CD4-positive, alpha-beta T cell treated with Interleukin-1 beta for 1 hour (primary cell): ENCODE data around the gene APBA3.
A peak's percentile ranks its signal among the peaks of the same experiment; 100 is the strongest.

ENCODE experiments used
- DNase-seq, 2 donors: peaks; one replicate each; pipeline ENCODE4 v3.0.0-alpha.2; 2020 to 2022

The APBA3 gene

GRCh38 chr19:3746371-3747056 is 15.0 kb downstream of the APBA3 start:
- DNase-seq = no peak

GRCh38 chr19:3745363-3746045 is 16.0 kb downstream of the APBA3 start:
- DNase-seq = no peak

GRCh38 chr19:3743486-3743885 is 18.0 kb downstream of the APBA3 start:
- no peak for DNase-seq

- DNase-seq = no peak
Measured at GRCh38 chr19:3740431-3740830, 21.1 kb downstream of the APBA3 start.

- DNase-seq = no peak
Measured at GRCh38 chr19:3738477-3739220, 22.8 kb downstream of the APBA3 start.

GRCh38 chr19:3737487-3738205 is 23.8 kb downstream of the APBA3 start:
- no peak for DNase-seq

- DNase-seq = no peak
Measured at GRCh38 chr19:3736106-3736724, 25.3 kb downstream of the APBA3 start.

GRCh38 chr19:3734310-3734600 is 27.2 kb downstream of the APBA3 start:
- DNase-seq = no peak

- no peak for DNase-seq
Measured at GRCh38 chr19:3733549-3734309, 27.8 kb downstream of the APBA3 start.

- DNase-seq = no peak
Measured at GRCh38 chr19:3732108-3732507, 29.4 kb downstream of the APBA3 start.

- no peak for DNase-seq
Measured at GRCh38 chr19:3730457-3730958, 31.0 kb downstream of the APBA3 start.

- no peak for DNase-seq
Measured at GRCh38 chr19:3725640-3726310, 35.7 kb downstream of the APBA3 start.

GRCh38 chr19:3725121-3725520 is 36.4 kb downstream of the APBA3 start:
- no peak for DNase-seq

GRCh38 chr19:3723883-3724282 is 37.6 kb downstream of the APBA3 start:
- no peak for DNase-seq

- no peak for DNase-seq
Measured at GRCh38 chr19:3723110-3723488, 38.4 kb downstream of the APBA3 start.

- DNase-seq = no peak
Measured at GRCh38 chr19:3722443-3723109, 38.9 kb downstream of the APBA3 start.

- DNase-seq = no peak
Measured at GRCh38 chr19:3721887-3722442, 39.5 kb downstream of the APBA3 start.

- peak; percentile 89 to 92 for DNase-seq
Measured at GRCh38 chr19:3721131-3721886, 40.2 kb downstream of the APBA3 start.

- no peak for DNase-seq
Measured at GRCh38 chr19:3720349-3720917, 41.1 kb downstream of the APBA3 start.
